ENCODE results near the gene PPA1.
A peak's percentile ranks its signal among the peaks of the same experiment; 100 is the strongest.

PPA1 gene

DNA sequence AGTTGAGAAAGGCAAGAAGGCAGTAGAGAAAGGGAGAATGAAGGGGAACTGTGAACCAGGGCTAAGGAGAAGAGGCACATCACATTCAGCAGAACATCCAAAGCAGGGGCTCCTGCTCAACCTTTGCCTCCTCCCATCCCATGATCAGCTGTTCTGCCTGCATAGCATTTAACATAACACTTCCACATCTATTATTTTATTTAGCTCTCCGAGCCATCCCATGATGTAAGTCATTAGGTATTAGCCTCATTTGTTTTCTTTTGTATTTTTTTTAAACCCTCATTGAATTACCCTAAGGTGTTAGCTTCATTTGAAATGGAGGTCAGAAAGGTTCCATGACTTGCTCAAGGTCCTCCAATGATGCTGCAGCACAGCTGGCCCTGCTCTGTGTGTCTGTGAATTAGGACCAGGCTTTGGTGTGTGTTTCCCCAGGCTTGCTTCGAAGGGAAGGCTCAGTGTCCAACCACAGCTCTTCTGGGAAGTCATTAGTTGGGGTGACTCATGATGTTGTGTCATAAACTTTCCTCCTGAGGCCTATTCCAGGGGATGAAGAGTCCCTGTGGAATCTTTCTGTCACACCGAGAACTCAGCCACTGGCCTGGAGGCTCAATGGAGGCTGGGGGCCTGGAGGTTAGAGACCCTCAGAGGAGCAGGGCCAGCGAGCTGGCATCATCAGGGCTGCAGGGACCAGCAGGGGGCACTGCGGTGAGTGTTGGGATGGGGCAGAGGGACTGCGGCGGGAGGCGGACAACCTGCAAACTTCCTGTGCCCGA is 34.1 kb upstream of the PPA1 start:
- Mint-ChIP-seq H3K36me3 (ENCODE audit: low read depth) (no peaks in the 10 kb centered on the region), H3K4me3 (no peak overlapping the region), H3K9me3 (peaks cover 7% of the 10 kb centered on the region), H3K27ac (no peak overlapping the region), H3K4me1 (peaks cover 7% of the 10 kb centered on the region), H3K27me3 (ENCODE audit: low read depth, poor library complexity) (peaks cover 13% of the 10 kb centered on the region)
- peak; percentile 14 for DNase-seq
- TF ChIP-seq, protein P1, sequence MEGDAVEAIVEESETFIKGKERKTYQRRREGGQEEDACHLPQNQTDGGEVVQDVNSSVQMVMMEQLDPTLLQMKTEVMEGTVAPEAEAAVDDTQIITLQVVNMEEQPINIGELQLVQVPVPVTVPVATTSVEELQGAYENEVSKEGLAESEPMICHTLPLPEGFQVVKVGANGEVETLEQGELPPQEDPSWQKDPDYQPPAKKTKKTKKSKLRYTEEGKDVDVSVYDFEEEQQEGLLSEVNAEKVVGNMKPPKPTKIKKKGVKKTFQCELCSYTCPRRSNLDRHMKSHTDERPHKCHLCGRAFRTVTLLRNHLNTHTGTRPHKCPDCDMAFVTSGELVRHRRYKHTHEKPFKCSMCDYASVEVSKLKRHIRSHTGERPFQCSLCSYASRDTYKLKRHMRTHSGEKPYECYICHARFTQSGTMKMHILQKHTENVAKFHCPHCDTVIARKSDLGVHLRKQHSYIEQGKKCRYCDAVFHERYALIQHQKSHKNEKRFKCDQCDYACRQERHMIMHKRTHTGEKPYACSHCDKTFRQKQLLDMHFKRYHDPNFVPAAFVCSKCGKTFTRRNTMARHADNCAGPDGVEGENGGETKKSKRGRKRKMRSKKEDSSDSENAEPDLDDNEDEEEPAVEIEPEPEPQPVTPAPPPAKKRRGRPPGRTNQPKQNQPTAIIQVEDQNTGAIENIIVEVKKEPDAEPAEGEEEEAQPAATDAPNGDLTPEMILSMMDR (IDR thresholded peaks at IDR 0.05) = no peak

DNA sequence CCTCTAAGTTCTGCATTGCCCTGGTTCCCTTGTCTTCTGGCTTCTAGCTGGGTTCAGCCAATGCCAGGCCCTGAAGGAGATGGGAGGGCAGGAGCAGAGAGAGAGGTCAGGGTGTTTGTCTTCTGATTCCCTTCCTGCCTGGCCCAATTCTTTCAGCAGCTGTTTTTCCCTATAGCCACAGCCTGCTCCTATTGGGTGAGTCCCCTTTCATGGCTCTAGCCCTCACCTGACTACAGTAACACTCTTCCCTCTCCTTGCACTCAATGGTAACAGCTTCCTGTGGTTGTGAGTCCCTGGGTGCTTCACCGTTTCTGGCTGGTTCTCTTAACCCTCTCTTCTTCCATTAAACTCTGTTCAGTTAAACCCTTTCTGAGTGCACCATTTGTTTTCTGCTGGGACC is 33.5 kb upstream of the PPA1 start:
- peaks cover 12% of the 10 kb centered on the region for H3K9me3 Mint-ChIP-seq
- H3K4me3 Mint-ChIP-seq = no peak overlapping the region
- H3K27ac Mint-ChIP-seq = no peak overlapping the region
- H3K27me3 Mint-ChIP-seq (ENCODE audit: low read depth, poor library complexity) = peaks cover 13% of the 10 kb centered on the region
- no peaks in the 10 kb centered on the region for H3K36me3 Mint-ChIP-seq (ENCODE audit: low read depth)
- peaks cover 7% of the 10 kb centered on the region for H3K4me1 Mint-ChIP-seq
- TF ChIP-seq, protein P1 (IDR thresholded peaks at IDR 0.05) = no peak
- DNase-seq = no peak

DNA sequence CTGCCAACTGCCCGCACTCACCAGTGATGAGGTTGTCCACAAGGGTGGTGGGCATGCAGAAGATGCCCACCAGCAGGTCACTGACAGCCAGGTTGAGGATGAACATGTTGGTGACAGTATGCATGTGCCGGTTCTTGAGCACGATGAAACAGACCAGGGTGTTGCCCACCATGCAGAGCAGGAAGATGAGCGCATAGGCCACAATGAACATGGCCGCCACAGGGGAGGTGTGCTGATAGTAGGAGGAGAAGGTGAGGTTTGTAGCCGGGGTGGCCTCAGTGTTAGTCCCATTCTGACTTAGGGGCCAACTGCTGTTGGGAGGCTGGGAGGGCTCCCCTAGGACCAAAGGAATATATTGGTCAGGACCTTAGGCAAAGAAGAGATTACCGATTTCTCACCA is 32.8 kb upstream of the PPA1 start:
- DNase-seq = no peak
- Mint-ChIP-seq H3K4me3 (no peak overlapping the region), H3K4me1 (peaks cover 7% of the 10 kb centered on the region), H3K9me3 (peaks cover 19% of the 10 kb centered on the region), H3K27ac (no peak overlapping the region), H3K36me3 (ENCODE audit: low read depth) (no peaks in the 10 kb centered on the region), H3K27me3 (ENCODE audit: low read depth, poor library complexity) (peaks cover 13% of the 10 kb centered on the region)
- TF ChIP-seq, protein P1 (IDR thresholded peaks at IDR 0.05) = no peak

DNA sequence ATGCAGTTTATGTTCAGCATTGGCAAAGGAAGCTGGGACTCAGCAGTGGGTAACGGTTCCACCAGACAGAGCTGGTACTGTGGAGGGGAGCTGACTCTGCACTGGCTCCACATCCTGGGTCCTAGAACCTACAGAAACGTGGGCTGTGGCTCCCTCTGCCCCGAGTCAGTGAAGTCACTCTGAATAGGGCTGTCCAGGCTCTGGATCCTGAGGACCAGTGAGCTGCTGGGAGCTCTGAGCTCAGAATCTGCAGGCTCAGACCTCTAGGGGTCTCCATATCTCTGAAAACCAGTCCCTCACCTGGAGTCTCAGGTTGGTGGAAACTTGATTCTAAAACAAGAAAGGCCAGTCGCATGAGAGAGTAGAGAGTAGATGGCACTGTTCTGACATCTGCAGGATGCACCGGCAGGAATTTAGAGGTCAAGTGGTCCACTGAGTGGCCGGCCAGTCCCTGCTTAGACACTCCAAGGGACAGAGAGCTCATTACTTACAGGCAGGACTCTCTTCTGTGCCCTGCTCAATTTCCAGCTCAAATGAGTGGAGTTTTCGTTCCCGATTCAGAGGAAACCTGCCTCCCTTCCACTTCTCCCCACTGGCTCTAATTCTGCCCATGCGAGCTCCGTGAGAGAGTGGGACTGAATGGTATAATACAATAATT is 31.9 kb upstream of the PPA1 start:
- H3K4me3 Mint-ChIP-seq = no peak overlapping the region
- TF ChIP-seq, protein P1 (IDR thresholded peaks at IDR 0.05) = no peak
- H3K27me3 Mint-ChIP-seq (ENCODE audit: low read depth, poor library complexity) = peaks cover 13% of the 10 kb centered on the region
- H3K27ac Mint-ChIP-seq = no peak overlapping the region
- no peak for DNase-seq
- H3K36me3 Mint-ChIP-seq (ENCODE audit: low read depth) = no peaks in the 10 kb centered on the region
- peaks cover 19% of the 10 kb centered on the region for H3K9me3 Mint-ChIP-seq
- peaks cover 7% of the 10 kb centered on the region for H3K4me1 Mint-ChIP-seq

DNA sequence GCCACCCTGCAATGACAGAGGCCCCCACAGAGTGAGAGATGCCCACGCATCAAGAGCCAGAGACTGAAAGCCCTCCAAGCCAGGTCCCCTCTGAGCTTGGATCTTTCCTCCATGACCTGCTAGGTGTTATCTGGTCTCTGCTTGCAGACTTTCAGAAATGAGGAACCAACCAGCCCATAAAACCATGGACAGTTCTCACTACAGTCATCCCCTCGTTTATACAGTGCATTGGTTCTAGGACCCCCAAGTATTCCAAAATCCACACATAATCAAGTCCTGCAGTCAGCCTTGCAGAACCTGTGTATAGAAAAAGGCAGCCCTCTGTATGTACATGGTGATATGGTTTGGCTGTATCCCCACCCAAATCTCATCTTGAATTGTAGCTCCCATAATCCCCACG is 27.5 kb upstream of the PPA1 start:
- Mint-ChIP-seq H3K4me1 (peaks cover 5% of the 10 kb centered on the region), H3K27me3 (ENCODE audit: low read depth, poor library complexity) (peaks cover 31% of the 10 kb centered on the region), H3K4me3 (no peak overlapping the region), H3K9me3 (peaks cover 15% of the 10 kb centered on the region), H3K27ac (no peak overlapping the region), H3K36me3 (ENCODE audit: low read depth) (no peaks in the 10 kb centered on the region)
- TF ChIP-seq, protein P1 (IDR thresholded peaks at IDR 0.05) = no peak
- DNase-seq = no peak
